ENCODE measurements around the gene IRX5. TPM values are rescaled to one million over a fixed set of nuclear protein-coding genes. Genes with fewer than 3 reads are reported as not detected.

Gene IRX5
- total RNA-seq, 1 donor from 2014 or later = 3.2 TPM

DNA sequence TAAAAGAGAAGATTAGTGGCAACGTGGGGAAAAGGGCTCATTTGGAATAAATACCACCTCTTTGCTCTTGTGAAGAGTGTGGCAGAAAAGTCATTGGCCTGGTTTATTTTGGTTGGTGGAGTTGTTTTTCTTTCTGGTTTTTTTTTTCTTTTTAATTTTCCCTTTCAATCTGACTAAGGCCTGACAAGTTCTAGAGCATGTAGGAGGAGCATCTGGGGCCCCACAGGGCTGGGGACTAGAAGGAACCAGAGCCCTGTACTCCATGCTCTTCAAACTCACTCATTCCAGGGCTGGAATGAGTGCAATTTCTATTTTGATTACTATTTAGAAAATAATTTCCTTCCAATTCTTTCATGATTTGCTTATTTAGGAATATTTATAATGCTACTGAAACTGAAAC, 13.3 kb downstream of the IRX5 start:
- DNase-seq (ENCODE audit: extremely low read depth, low read depth, low spot score) = no peak

DNA sequence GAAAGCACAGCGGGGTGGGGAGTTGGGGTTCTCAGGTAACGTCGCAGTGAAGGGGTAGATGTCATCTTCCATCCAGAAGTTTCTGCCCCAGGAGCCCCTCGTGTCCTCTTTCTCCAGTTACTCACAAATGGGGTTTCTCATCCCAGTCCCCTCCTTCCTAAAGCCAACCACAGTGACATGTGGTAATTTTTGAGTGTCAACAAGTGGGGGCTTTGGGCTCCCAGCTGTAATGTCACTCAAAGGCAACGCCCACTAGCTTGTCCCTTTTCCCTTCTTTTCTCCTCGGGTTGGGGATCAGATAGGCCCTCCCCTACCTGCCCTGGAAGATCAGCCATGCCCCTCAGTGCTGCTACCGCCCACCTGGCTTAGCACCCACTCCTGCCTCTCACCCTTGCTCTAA, 14.4 kb downstream of the IRX5 start:
- DNase-seq (ENCODE audit: extremely low read depth, low read depth, low spot score) = no peak

DNA sequence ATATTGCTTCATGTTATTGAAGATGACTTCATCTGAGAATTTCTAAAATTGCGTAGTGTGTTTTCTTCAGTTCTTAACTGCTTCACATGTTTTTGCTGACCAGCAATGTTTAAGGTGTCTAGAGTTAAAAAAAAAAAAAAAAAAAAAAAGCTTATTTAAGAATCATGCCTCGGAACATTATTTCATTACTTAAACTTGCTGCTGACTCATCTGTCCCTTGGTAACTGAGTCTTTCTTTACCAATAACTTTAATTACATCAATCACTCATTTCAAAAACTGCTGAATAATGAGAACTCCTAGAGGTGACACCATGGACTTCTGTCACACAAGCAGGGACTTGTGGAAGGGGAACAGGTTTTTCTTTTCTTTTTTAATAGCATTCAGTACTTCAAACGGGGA, 16.2 kb downstream of the IRX5 start:
- DNase-seq (ENCODE audit: extremely low read depth, low read depth, low spot score) = no peak

DNA sequence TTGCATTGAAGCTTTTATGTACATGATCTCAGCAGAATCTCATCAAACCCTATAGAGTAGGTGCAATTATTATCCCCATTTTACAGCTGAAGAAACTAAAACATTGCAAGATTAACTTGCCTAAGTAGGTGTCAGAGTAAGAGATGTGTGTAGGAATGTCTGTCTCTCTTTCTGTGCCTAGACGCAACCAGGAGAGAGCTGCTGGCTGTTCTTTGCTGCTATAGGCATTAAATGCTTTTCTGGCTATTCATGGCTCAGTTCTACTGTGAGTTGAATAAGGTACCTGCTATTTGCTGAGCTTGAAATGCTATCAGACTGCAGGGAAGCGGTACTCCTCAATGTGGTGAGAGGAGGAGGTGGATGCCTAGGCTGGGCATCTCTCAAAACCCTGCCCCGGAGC, 17.0 kb downstream of the IRX5 start:
- no peak for DNase-seq (ENCODE audit: extremely low read depth, low read depth, low spot score)

DNA sequence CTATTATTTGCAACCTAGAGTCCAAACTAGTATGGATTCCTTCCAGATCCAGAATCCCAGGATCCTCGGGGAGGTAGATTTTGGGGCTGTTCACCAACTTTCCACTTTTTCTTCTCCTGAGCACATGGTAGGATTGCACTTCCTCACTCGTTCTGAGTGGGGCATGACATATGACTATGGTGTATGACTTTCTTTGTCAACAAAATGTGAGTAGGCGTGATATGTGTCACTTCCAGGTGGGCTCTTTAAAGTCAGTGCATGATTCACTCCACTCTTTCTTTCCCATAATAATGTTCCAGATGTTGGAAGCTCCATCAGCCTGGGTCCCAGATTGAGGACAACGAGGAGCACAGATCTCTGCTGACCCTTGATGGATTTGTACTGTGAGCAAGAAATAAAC, 21.5 kb downstream of the IRX5 start:
- DNase-seq (ENCODE audit: extremely low read depth, low read depth, low spot score) = no peak

DNA sequence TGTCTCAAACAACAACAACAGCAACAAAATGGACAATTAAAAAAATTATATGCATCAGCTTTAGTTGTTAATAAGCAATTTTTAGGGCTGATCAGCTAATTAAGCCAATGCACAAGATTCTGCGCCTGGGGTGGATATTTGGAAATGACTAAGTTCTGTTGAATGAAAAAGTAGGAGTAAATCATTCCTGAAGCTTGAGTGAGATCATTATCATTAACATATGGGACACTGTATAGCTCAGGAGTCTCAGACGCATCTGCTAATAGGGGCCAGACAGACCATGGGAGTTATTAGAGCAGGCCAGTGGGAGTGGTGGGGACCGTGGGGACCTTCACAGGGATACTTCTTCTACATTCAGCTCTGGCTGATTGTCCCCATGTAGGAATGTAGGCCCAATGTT, 22.8 kb downstream of the IRX5 start:
- DNase-seq (ENCODE audit: extremely low read depth, low read depth, low spot score) = no peak

DNA sequence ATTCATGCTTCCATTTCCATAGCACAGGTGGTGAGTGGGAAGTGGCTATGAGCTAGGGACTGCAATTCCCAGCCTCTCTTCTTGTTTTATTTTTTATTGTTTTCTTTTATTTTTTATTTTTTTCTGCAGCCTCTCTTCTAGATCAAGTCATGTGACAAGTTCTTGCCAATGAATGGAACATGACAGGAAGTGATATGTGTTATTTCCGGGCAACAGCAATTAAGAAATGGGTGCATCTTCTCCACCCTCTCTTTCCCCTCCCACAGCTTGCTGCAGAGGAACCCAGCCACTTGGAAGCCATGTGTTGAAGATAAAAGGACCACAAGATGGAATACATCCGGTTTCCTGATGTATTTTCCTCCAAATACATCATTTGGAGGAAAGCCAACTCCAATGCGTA, 23.6 kb downstream of the IRX5 start:
- DNase-seq (ENCODE audit: extremely low read depth, low read depth, low spot score) = no peak

DNA sequence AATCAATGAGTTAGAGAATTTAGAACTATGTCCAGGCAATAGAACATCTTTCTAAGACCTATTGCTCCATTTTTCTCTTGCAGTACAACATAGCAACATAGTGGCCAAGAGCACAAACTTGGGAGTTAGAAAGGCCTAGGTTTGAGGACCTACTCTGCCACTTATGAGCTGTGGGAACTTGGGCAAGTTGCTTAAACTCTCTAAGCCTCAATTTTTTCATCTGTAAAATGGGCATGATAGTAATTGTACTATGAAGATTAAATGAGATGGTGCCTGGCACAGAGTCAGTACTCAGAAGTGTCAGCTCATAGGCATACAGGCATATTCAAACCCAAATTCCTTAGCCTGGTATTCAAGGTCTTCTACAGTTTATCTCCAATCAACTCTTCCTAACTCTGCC, 25.1 kb downstream of the IRX5 start:
- DNase-seq (ENCODE audit: extremely low read depth, low read depth, low spot score) = no peak

DNA sequence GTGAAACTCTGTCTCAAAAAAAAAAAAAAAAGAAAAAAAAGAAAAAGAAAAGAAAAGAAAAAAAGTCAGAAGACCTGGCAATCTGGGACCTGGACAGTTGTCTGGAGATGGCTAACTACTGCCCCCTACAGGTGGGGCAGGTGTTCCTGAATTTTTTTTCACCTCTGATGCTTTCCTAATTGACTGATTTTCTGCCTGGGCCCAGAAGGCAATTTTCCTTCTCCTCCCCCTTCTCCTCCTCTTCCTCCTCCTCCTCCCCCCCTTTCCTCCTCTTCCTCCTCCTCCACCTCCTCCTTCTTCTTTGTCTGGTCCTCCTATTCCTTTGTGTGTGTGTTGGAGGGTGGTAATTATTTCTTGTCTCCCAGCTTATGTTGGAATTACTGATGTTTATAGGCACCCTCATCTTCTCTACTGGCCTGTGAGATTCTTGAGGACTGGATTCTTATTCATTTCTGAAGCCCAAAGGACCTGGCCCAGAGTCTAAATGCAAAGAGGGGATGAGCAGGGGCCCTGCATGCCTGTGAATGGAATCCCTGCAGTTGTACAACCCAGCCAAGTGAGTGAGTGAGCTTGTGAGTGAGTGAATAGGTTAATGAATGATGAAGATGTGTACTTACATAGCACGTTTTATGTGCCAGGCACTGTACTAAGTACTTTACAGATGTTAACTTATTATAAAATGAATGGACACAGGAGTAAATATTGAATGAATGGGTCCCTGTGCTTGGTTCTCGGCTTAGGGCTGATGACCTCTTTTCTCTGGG, 26.9 kb downstream of the IRX5 start:
- no peak for DNase-seq (ENCODE audit: extremely low read depth, low read depth, low spot score)

DNA sequence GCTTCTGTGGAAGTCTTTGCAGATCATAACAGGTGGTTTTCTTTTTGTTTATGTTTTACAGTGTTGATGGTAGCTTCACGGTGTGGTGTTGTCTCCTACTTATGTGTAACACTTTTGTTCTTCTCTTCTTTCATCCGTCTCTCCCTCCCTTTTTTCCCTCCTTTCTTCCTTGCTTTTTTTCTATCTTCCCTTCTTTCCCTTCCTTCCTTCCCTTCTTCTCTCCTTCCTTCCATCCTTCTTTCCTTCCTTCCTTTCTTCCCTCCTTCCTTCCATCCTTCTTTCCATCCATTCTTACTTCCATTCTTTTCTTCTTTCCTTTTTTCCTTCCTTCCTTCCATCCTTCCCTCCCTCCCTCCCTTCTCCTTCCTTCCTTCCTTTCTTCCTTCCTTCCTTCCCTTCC, 31.4 kb downstream of the IRX5 start:
- no peak for DNase-seq (ENCODE audit: extremely low read depth, low read depth, low spot score)

DNA sequence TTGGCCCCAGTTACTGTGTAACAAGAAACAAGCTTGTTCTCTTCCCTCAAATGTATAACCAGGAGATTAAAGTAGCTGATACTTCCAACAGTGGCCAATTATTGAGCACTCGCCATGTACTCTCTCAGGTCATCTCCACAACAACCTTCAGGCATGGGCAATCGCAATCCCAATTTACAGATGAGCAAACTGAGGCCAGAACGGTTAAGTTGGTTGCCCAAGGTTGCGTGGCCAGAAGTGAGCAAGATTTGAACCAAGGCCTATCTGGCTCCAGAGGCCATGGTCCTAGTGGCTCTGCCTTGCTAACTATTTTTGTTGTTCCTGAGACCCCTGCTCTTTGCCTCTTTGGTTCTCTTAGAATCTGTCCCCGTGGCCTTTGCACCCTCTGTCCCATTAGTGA, 33.6 kb downstream of the IRX5 start:
- no peak for DNase-seq (ENCODE audit: extremely low read depth, low read depth, low spot score)

DNA sequence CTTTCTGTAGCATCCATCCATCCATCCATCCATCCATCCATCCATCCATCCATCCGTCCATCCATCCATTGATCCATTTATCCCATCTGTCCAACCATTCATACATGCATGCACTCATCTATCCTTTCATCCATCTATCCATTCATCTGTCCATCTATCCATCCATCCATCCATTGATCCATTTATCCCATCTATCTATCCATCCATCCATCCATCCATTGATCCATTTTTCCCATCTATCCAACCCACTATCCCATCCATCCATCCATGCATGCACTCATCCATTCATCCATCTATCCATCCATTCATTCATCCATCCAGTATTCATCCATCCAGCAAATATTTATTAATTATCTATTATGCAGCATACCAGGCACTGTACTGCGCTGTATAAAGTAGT, 34.8 kb downstream of the IRX5 start:
- no peak for DNase-seq (ENCODE audit: extremely low read depth, low read depth, low spot score)

DNA sequence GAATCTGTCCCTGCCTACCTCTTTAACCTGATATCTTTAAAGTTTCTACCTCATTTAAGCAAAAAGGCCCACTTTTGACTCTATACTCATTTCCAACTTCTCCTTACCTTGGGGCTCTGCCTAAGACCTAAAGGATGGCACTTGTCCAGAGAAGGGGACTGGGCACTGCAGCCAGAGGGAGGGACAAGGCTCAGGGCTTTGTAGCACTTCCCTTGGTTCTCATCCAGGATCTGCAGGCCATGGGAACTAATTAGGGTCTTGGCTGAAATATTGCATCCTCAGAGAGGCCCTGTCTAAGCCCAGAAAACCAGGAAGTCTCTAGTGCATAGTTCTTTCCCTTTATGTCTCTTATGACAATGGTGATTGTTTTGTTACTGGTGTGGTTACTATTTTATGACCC, 37.3 kb downstream of the IRX5 start:
- DNase-seq (ENCODE audit: extremely low read depth, low read depth, low spot score) = no peak

DNA sequence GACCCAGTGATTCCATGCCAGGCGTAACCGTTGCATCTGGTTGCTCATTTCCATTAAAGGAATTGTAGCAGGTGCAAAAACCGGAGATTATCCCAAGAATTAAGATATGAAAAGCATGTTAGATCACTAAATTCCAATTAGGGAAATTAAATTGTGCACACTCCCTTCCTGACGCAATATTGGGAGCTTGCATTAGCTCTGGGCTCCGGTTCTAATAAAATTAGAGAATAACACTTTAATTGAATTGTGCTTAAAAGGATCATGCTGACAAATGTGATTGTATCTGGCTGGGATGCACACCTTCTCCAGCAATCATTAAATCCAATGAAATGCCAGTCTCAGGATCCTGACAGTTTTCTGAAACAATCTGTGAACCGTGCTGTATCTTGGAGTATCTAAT, 38.1 kb downstream of the IRX5 start:
- no peak for DNase-seq (ENCODE audit: extremely low read depth, low read depth, low spot score)

DNA sequence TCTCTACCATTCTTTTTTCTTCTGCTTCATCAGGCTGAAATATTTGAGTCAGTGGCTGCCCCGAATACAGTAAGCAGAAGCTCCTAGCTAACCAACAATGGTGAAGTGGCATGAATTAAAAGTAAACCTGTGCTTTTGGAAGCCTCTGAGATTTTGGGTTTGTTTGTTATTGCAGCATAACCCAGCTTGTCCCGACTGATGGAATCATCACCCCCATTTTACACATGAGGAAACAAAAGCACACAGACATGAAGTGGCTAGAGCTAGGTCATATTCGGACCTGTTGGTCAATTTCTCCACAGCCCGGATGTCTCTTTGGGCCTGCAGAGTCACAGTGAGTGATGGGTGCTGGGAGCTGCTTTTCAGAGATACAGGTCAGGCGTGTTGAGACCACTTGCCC, 39.4 kb downstream of the IRX5 start:
- no peak for DNase-seq (ENCODE audit: extremely low read depth, low read depth, low spot score)

DNA sequence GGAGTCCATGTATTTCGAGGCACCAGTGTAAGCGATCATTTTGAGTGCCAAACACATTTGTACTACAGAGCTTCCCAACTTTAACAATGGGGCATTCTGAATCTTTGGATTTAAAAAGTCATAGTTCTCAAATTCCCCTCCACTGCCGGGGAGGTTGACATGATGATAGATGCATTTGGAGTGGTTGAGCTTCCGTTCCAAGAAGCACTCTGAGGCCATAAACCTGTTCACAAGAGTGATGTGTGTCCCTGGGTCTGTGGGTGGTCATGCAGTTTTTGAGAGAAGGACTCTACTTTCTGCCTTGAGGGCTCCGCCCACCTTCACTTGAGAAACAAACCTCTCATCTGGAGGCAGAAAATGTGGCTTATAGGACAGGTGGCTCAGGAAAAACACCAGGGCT, 43.7 kb downstream of the IRX5 start:
- DNase-seq (ENCODE audit: extremely low read depth, low read depth, low spot score) = no peak

DNA sequence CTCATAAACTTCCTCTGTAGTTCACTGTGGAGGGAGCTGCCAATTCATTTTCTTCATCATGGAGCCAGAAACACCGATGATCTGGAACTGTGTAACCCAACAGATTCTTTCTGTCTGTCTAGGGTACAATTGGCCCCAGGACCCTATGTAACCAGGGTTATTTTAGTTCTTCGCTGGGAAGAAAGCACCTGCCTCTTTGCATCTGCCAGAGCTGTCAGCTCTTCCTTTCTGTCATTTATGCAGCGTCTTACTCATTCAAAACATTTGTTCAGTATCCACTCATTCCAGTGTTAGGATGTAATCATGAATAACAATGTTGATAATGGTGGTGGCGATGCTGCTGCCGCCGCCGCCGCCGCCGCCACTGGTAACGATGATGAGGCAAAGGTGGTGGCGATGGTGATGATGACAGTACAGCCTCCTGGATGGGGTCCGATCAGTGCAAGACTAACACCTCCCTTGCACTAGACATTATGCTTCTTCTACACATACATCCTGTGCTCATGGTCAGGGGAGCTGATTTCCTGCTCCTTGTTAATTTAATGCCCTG, 46.1 kb downstream of the IRX5 start:
- DNase-seq (ENCODE audit: extremely low read depth, low read depth, low spot score) = no peak

DNA sequence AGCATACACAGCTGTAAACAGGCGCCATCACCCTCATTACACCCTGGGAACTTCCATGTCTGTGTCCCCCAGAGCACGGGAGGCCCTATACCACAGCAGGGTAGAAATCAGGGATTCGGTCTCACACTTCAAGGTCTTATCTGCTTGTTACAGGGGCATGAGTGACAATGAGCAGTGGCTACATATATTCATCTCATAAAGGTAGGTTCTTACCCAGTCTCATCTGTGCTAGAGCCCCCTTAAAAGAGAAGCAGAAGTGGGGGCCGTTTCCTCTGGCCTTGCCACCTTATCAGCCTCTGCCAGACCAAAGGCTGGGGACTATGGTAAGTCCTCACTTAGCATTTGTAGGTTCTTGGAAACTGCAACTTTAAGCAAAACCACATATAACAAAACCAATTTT, 46.5 kb downstream of the IRX5 start:
- DNase-seq (ENCODE audit: extremely low read depth, low read depth, low spot score) = no peak

DNA sequence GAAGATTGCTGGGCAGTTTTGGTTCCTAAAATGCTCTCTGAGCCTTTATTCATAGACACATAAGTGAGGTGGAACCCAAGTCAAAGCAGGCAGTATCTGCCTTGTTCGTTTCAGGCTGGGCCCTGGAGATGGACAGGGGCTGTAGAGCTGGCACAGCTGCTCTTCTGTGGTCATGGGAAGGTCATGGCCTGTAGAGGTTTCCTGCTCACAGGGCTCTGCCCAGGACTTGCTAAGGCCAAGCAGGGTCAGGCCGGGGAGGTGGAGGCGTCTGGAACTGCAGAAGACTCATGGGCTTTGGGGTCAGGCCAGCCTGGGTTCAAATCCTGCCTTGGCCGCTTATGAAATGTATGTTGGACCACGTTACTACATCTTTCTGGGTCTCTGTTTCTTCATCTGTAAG, 50.2 kb downstream of the IRX5 start:
- DNase-seq (ENCODE audit: extremely low read depth, low read depth, low spot score) = no peak

Measured in glomerular endothelial cell (primary cell).